ENCODE data around the gene ELMO3.

- TF ChIP-seq POLR2AphosphoS5 (IDR thresholded peaks at IDR 0.05; ENCODE audit: insufficient read depth, low read depth, low read length) (no peak), EZH2 (IDR thresholded peaks at IDR 0.05; ENCODE audit: borderline replicate concordance, low read depth, low read length, severe bottlenecking) (no peak), CTCF (IDR thresholded peaks at IDR 0.05; ENCODE audit: extremely low read depth in 1 of 2, insufficient read depth in 1 of 2, low read depth in 1 of 2, low read length in 2 of 2) (no peak), JUN (IDR thresholded peaks at IDR 0.05; ENCODE audit: borderline replicate concordance, insufficient read depth, insufficient read length, low read depth) (no peak), MAX (IDR thresholded peaks at IDR 0.05; ENCODE audit: insufficient read depth, insufficient read length) (no peak), POLR2A (IDR thresholded peaks at IDR 0.05; ENCODE audit: low read depth, low read length) (no peak), GATA2 (IDR thresholded peaks at IDR 0.05; ENCODE audit: insufficient read depth, insufficient read length, low read depth, low read length) (no peak), MYC (IDR thresholded peaks at IDR 0.05; ENCODE audit: low read depth, low read length) (no peak), FOS (IDR thresholded peaks at IDR 0.05; ENCODE audit: borderline replicate concordance, insufficient read depth, low read length) (no peak)
Measured at GRCh38 chr16:67228905-67229304, 30.0 kb downstream of the ELMO3 start.

All from endothelial cell of umbilical vein (primary cell).